Heart left ventricle (tissue), 16 donors: ENCODE results near the gene MYBPC1. TPM values are rescaled to one million over a fixed set of nuclear protein-coding genes. Genes with fewer than 3 reads are reported as not detected.
A peak's percentile ranks its signal among the peaks of the same experiment; 100 is the strongest.

ENCODE experiments used
- ATAC-seq, 4 donors: fragments of 200-7000 bp; cut with Tn5 transposase; one replicate each; pipeline ENCODE4 v1.9.1; 2020 to 2022; ENCODE audit warnings: moderate library complexity in 4 of 4, mild to moderate bottlenecking in 3 of 4, moderate number of reproducible peaks in 1 of 4
- DNase-seq, 5 donors: peaks; one replicate each; pipeline ENCODE4 v3.0.0-alpha.2; 2020
- H3K27ac ChIP-seq, 12 donors: fragments of 200-600 bp; sonication (generic) in 4 of 12; one replicate each; pipeline versions ENCODE4 v1.5.0 to v1.8.0; 2016 to 2022; ENCODE audit warnings: mild to moderate bottlenecking in 2 of 12
- H3K27me3 ChIP-seq, 9 donors: fragments of 200-600 bp; sonication (generic) in 2 of 9; one replicate each; pipeline versions ENCODE4 v1.5.1 to v1.8.0; 2016 to 2022; ENCODE audit warnings: mild to moderate bottlenecking in 3 of 9
- H3K36me3 ChIP-seq, 9 donors: fragments of 200-600 bp; sonication (generic) in 2 of 9; one replicate each; pipeline versions ENCODE4 v1.5.0 to v1.8.0; 2018 to 2022; ENCODE audit warnings: mild to moderate bottlenecking in 2 of 9
- H3K4me1 ChIP-seq, 12 donors: fragments of 200-600 bp; sonication (generic) in 4 of 12; one replicate each; pipeline versions ENCODE4 v1.5.0 to v1.8.0; 2016 to 2022; ENCODE audit warnings: mild to moderate bottlenecking in 3 of 12
- H3K4me3 ChIP-seq, 12 donors: fragments of 200-600 bp; sonication (generic) in 4 of 12; one replicate each; pipeline versions ENCODE4 v1.5.0 to v1.8.0; 2017 to 2022; ENCODE audit warnings: mild to moderate bottlenecking in 9 of 12, moderate library complexity in 4 of 12
- H3K9me3 ChIP-seq, 12 donors: fragments of 200-600 bp; sonication (generic) in 4 of 12; one replicate each; pipeline versions ENCODE4 v1.5.0 to v1.8.0; 2016 to 2022; ENCODE audit warnings: mild to moderate bottlenecking in 1 of 12
- CTCF ChIP-seq, 12 donors: fragments of 200-600 bp; sonication (generic) in 4 of 12; IDR thresholded peaks; one replicate each; pipeline versions ENCODE4 v1.5.0 to v1.8.0; 2018 to 2022; ENCODE audit warnings: antibody characterized with exemption in 12 of 12, mild to moderate bottlenecking in 5 of 12
- POLR2A ChIP-seq, 2 donors: fragments of 450-650 bp; IDR thresholded peaks; one replicate each; pipeline ENCODE4 v1.6.1; 2017; ENCODE audit warnings: antibody characterized with exemption in 2 of 2, mild to moderate bottlenecking in 2 of 2, moderate library complexity in 2 of 2
- WGBS, 4 donors: extraction: QIAGEN DNeasy Blood & Tissue Kit in 2 of 4; methylation state at CpG; one replicate each; pipeline versions ENCODE4 v1.1.5 to v1.1.7; 2013 to 2018; 5-methylcytosine and 5-hydroxymethylcytosine counted together
- intact Hi-C, 10 donors: fragments of 100-400 bp; cut with DNase I; formaldehyde crosslinking; loops; one replicate each; pipeline versions ENCODE4 v1.11.1 to v1.14.2; 2022
- polyA plus RNA-seq, 2 donors: library from polyadenylated mRNA; stranded (reverse); fragments of 200-250 nt; gene quantifications; one replicate each; pipeline ENCODE4 v1.2.3, GENCODE V29; 2013
- total RNA-seq, 9 donors: library from RNA; depleted of rRNA in 2 of 9; stranded (reverse); fragments of >200 nt in 2 of 9; fragmentation: NEBNext Ultra II Directional in 3 of 9; extraction: Animal tissue kit (Norgen Biotek cat#: 25700) in 3 of 9; gene quantifications; one replicate each; pipeline versions ENCODE4 v1.1.0 to v1.2.4, GENCODE V29; 2016 to 2023
- donor health status: ischemic (EF 13 %, LVEDD 7.1; RV severe dilation, severe dysfunction).
- donor health status: healthy with polysubstance abuse.
- donor health status: DM: no; HTN: yes; CAD: no.
- donor health status: DM: no; HTN: no; CAD: no.
- donor health status: ischemic (EF 25% LVEDD 6.9; RV normal size, moderate dysfunction).
- donor health status: ischemic (EF 25% LVEDD 5.7; RV mildly dilated, moderate dysfunction).
- donor health status: healthy.
- donor health status: DM: yes; HTN: yes; CAD: no.
- donor health status: ischemic (EF 35%, LVEDD 5.7; RV mildly dilated, moderate dysfunction).
- donor health status: nonischemic (EF 11% LVEDD 7.7; RV severe dilation, severe dysfunction).
- donor health status: DM: yes; HTN: yes; CAD: no.
- donor health status: PGD.
- donor health status: ischemic (EF 29% LVEDD 5.4; RV normal size, mild dysfunction).
- donor health status: nonischemic (EF 23%, LVEDD 6.1; RV moderate dilation, normal function).

The MYBPC1 gene
- total and polyA plus RNA-seq, 11 donors = 0.04 to 3.5 (median 1.9) TPM

- Histone ChIP-seq H3K4me1 (peaks cover 0 to 20% (median 7%) of the 10 kb centered on the region in 12 donors), H3K27ac (no peak overlapping the region), H3K9me3 (peaks cover 0 to 7% (median 0%) of the 10 kb centered on the region in 12 donors), H3K27me3 (no peaks in the 10 kb centered on the region), H3K4me3 (no peak overlapping the region), H3K36me3 (no peaks in the 10 kb centered on the region)
- 95 to 97% (median 96%) methylated on average over 2 of the region's 2 CpGs for whole genome bisulfite sequencing, 4 donors
- TF ChIP-seq CTCF (IDR thresholded peaks at IDR 0.05) = no peak
- no peak for TF ChIP-seq POLR2A (IDR thresholded peaks at IDR 0.05)
- ATAC-seq (no peak), DNase-seq (no peak)
- intact Hi-C loops = loop anchor here in 1 of 10 donors (10.0 kb wide), 1 partner anchor 200 kb away; no protein-coding TSS in a partner anchor
Observed at GRCh38 chr12:101694297-101694848, 99.6 kb downstream of the MYBPC1 start.

- ATAC-seq (no peak), DNase-seq (no peak)
- 95 to 100% (median 97%) methylated on average over 2 of the region's 2 CpGs for WGBS, 4 donors
- H3K9me3 ChIP-seq = peaks cover 0 to 7% (median 0%) of the 10 kb centered on the region in 12 donors
- peak overlapping the region in 1 of 12 donors; percentile 81 for H3K27ac ChIP-seq
- no peaks in the 10 kb centered on the region for H3K36me3 ChIP-seq
- H3K27me3 ChIP-seq = no peaks in the 10 kb centered on the region
- no peak overlapping the region for H3K4me3 ChIP-seq
- peaks cover 0 to 26% (median 10%) of the 10 kb centered on the region in 12 donors for H3K4me1 ChIP-seq
- TF ChIP-seq CTCF (IDR thresholded peaks at IDR 0.05) (no peak), POLR2A (IDR thresholded peaks at IDR 0.05) (no peak)
- intact Hi-C loops = loop anchor here in 2 of 10 donors (5.0 to 10.0 kb wide), 3 partner anchors 132 to 200 kb away; partner anchors contain the start of gene GNPTAB (in 1 of the 2)
Observed at GRCh38 chr12:101694986-101695385, 100.2 kb downstream of the MYBPC1 start.

- Histone ChIP-seq H3K4me1 (peaks cover 0 to 33% (median 13%) of the 10 kb centered on the region in 12 donors), H3K9me3 (peaks cover 0 to 7% (median 0%) of the 10 kb centered on the region in 12 donors), H3K27me3 (no peaks in the 10 kb centered on the region), H3K27ac (peak overlapping the region in 9 of 12 donors; percentile 68 to 98 (median 90)), H3K36me3 (no peaks in the 10 kb centered on the region), H3K4me3 (no peak overlapping the region)
- no peak for TF ChIP-seq CTCF (IDR thresholded peaks at IDR 0.05)
- TF ChIP-seq POLR2A (IDR thresholded peaks at IDR 0.05) = no peak
- no peak for ATAC-seq
- 90 to 96% (median 93%) methylated on average over 1 of the region's 1 CpG for WGBS, 4 donors
- DNase-seq = no peak
- intact Hi-C loops = loop anchor here in 4 of 10 donors (2.0 to 10.0 kb wide), 4 partner anchors 15 to 201 kb away; partner anchors contain the start of gene GNPTAB (in 1 of the 4)
Observed at GRCh38 chr12:101695706-101696105, 100.9 kb downstream of the MYBPC1 start.
